Umbilical cord (tissue), 2 donors: ENCODE results near the gene PRR16. TPM values are rescaled to one million over a fixed set of nuclear protein-coding genes. Genes with fewer than 3 reads are reported as not detected.

ENCODE experiments used
- DNase-seq: peaks from one replicate; pipeline ENCODE4 v3.0.0-alpha.2; 2015; ENCODE audit warnings: low spot score
- total RNA-seq: library from RNA; depleted of rRNA; stranded (reverse); fragments of >200 nt; gene quantifications from one replicate; pipeline ENCODE4 v1.2.3, GENCODE V29; 2014; ENCODE audit warnings: low replicate concordance; ENCODE audit not compliant: insufficient read depth

Gene PRR16
- total RNA-seq, 1 donor from 2014 or later = 7.9 TPM

- no peak for DNase-seq
Observed at GRCh38 chr5:120567066-120567465, 103.0 kb downstream of the PRR16 start.

GRCh38 chr5:120567921-120568320 is 103.8 kb downstream of the PRR16 start:
- DNase-seq = no peak

GRCh38 chr5:120568711-120569110 is 104.6 kb downstream of the PRR16 start:
- DNase-seq = no peak

GRCh38 chr5:120576588-120576987 is 112.5 kb downstream of the PRR16 start:
- no peak for DNase-seq

DNA sequence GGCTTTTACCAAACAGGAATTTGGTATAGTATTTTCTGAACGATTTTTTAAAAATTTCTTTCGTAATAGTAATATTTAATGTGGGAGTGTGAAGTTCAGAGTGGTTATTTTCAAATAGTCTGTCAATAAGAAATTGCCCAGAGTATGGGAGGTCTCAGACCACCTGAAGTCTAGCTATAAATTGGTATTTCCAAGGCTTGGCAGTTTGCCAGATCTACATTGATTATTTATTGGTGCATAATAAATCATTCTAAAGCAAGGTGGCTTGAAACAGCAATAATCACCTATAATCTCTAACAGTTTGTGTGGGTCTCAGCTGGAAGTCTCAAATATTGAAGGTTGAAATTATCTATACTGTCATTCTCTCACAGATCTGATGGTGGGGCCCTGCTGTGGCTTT is 118.5 kb downstream of the PRR16 start:
- DNase-seq = no peak

DNA sequence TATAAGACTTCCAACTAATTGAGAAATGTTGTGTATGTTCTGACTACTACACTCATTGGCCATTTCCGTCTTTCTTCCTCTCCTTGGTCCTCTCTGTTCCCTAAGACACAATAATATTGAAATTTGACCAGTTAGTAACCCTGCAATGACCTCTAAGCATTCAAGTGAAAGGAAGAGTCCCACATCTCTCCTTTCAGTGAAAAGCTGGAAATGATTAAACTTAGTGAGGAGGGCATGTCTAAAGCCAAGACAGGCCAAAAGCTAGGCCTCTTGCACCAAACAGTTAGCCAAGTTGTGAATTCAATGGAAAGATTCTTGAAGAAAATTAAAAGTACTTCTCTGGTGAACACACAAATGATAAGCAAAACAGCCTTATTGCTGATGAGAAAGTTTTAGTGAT is 122.5 kb downstream of the PRR16 start:
- DNase-seq = no peak

GRCh38 chr5:120591911-120592310 is 127.8 kb downstream of the PRR16 start:
- DNase-seq = no peak

- no peak for DNase-seq
Observed at GRCh38 chr5:120599576-120599975, 135.5 kb downstream of the PRR16 start.

DNA sequence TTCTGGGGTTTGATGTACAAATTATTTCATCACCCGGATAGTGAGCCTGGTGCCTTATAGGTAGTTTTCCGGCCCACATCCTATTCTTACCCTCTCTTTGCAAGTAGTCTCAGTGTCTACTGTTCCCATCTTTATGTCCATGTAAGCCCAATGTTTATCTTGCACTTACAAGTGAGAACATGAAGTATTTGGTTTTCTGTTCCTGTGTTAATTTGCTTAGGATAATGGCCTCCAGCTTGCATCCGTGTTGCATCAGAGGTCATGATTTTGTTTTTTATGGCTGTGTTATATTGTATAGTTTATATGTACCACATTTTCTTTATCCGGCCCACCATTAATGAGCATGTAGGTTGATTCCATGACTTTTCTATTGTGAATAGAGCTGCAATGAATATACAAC is 136.5 kb downstream of the PRR16 start:
- no peak for DNase-seq

- no peak for DNase-seq
Observed at GRCh38 chr5:120602033-120602432, 137.9 kb downstream of the PRR16 start.

GRCh38 chr5:120604884-120605283 is 140.8 kb downstream of the PRR16 start:
- peak; percentile 46 for DNase-seq

- DNase-seq = no peak
Observed at GRCh38 chr5:120605325-120606079, 141.4 kb downstream of the PRR16 start.

GRCh38 chr5:120609570-120609969 is 145.5 kb downstream of the PRR16 start:
- DNase-seq = no peak

GRCh38 chr5:120610145-120610544 is 146.0 kb downstream of the PRR16 start:
- no peak for DNase-seq

DNA sequence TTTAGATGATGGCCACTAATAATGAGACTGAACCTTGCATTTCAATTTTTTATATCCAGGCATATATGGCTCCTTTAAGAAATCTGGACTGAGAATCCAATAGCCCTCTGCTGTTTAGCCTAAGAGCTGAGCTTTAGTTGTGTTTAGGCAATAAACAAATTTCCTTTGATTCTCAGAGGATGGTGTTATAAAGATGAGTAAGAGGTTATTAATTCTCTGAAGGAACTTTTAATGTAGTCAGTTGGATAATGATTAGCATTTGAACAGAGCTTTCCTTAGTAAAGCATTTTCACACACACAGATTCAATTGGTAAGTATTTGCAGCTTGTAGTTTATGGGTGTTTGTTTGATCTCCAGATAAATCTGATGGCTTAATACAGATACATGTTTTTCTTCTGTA is 149.6 kb downstream of the PRR16 start:
- DNase-seq = no peak

DNA sequence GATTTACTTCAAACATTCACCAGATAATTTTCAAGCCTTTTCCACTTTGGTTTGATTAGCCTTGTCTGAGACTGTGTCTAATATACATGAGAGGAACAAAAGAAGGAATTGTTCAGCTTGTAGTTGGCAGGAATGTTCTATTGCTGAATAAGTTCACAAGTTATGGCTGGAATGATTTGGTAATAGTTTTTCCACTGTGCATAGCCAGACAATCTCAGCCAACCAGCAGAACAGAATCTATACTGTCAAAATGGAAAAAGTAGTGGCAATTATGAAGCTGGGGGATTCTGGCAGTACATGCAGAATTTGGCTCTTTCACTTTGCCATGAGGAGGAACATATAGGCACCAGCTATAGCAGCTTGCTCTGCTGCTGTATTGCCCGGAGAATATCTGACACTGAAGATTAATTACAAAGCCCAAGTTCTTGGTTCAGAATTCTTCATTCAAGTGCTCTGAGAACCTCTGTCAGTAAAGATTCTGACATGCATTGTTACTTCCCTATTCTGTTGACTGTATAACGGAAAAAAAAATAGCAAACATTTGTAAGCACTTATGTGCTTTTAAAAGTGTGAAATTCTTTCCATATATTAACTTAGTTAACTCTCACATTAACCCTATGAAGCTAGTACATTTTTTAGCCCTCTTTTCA is 150.6 kb downstream of the PRR16 start:
- no peak for DNase-seq

- peak; percentile 53 for DNase-seq
Observed at GRCh38 chr5:120615967-120616645, 152.0 kb downstream of the PRR16 start.

DNA sequence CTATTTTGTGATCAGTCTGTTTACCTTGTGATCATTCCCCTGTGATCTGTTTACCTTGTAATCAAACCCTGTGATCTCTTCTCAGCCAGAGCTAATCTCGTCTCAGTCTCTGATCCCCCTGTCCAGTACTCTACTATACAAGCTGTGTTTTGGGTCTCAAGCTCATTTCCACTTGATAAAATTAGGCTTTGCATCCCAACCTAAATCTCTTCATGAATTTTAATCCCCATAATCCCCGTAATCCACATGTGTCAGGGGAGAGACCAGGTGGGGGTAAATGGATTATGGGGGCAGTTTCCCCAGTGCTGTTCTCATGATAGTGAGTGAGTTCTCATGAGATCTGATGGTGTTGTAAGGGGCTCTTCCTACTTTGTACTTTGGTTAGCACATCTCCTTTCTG is 157.2 kb downstream of the PRR16 start:
- no peak for DNase-seq

GRCh38 chr5:120624021-120624563 is 160.0 kb downstream of the PRR16 start:
- peak; percentile 71 for DNase-seq

DNA sequence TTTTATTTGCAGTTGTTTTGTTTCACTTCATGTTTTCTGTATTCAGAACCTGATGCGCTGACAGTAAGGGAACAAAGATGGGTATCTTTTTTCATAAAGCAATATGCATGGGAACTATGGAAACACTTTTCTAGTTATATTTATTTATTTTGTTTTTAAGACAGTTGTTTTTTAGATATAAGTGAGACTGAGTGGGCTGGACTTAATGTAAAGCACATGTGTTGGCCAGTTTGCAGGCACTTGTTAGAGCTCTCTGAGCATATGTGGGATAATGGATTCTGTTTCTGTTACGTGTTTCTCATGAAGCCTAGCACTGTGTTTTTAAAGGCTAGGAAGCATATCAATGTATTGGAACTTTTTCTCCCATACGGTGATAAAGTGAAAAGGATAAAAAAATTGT is 164.1 kb downstream of the PRR16 start:
- no peak for DNase-seq

DNA sequence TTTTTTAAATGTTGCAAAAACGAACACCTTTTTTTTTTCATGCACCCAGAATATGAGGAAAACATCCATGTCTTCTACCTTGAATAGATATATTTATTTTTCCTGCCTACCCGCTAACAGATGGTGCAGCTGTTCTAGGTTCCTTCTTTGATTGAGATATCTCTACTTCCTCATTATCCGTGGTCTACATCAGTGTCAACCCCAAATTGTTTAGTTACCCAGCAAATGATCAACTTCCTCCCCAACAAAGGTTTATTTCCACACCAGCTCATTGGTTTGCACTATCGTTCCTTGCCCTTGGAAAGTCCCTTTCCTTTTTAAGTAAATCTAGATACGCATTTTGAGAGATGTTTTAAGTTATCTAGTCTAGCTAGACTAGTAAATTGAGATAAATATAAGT is 166.4 kb downstream of the PRR16 start:
- DNase-seq = no peak

GRCh38 chr5:120631611-120632010 is 167.5 kb downstream of the PRR16 start:
- no peak for DNase-seq

- no peak for DNase-seq
Observed at GRCh38 chr5:120632430-120632829, 168.3 kb downstream of the PRR16 start.
